OCI-LY1 (cell line): ENCODE data around the gene RC3H2.
"Not testable (repeated sequence)": the region's sequence is repeated elsewhere in the genome, so short reads cannot be mapped to it uniquely, and the experiment has no call there.

ENCODE experiments used
- H2AFZ ChIP-seq: fragments of 200-600 bp; sonication (generic), shearing (Covaris generic); 2 replicates; pipeline ENCODE4 v1.6.0; 2014; ENCODE audit warnings: antibody characterized with exemption, mild to moderate bottlenecking, low read length
- H3F3A ChIP-seq: fragments of 200-600 bp; sonication (generic), shearing (Covaris generic); 2 replicates; pipeline ENCODE4 v1.6.0; 2014; ENCODE audit warnings: mild to moderate bottlenecking, antibody characterized with exemption, low read length, moderate library complexity; ENCODE audit not compliant: insufficient read depth
- H3K27ac ChIP-seq: fragments of 200-600 bp; sonication (generic); 2 replicates; pipeline ENCODE4 v1.5.1; 2014; ENCODE audit warnings: low read length, mixed run types, mild to moderate bottlenecking, low read depth; ENCODE audit not compliant: poor library complexity, severe bottlenecking
- H3K27me3 ChIP-seq: fragments of 200-600 bp; sonication (generic); 2 replicates; pipeline ENCODE4 v1.6.0; 2014; ENCODE audit warnings: antibody characterized with exemption, mild to moderate bottlenecking, low read length, moderate library complexity; ENCODE audit not compliant: insufficient read depth
- H3K36me3 ChIP-seq: fragments of 200-600 bp; sonication (generic); 2 replicates; pipeline ENCODE4 v1.6.1; 2014; ENCODE audit warnings: mild to moderate bottlenecking, antibody characterized with exemption, low read length, moderate library complexity, mixed read lengths; ENCODE audit not compliant: insufficient read depth
- H3K4me1 ChIP-seq: fragments of 200-600 bp; sonication (generic); 2 replicates; pipeline ENCODE4 v1.5.1; 2014; ENCODE audit warnings: mild to moderate bottlenecking, low read length, moderate library complexity; ENCODE audit not compliant: insufficient read depth, severe bottlenecking
- H3K4me2 ChIP-seq: fragments of 200-600 bp; sonication (generic), shearing (Covaris generic); 2 replicates; pipeline ENCODE4 v1.6.1; 2014; ENCODE audit warnings: low read length
- H3K4me3 ChIP-seq: fragments of 200-600 bp; sonication (generic); 2 replicates; pipeline ENCODE4 v1.5.1; 2014; ENCODE audit warnings: low read length, low read depth, mild to moderate bottlenecking, mixed read lengths; ENCODE audit not compliant: poor library complexity, severe bottlenecking
- H3K79me2 ChIP-seq: fragments of 200-600 bp; shearing (Covaris generic); 2 replicates; pipeline ENCODE4 v1.6.1; 2016; ENCODE audit warnings: mixed run types, low read length, mixed read lengths; ENCODE audit not compliant: insufficient read depth
- H3K9ac ChIP-seq: fragments of 200-600 bp; sonication (generic), shearing (Covaris generic); 2 replicates; pipeline ENCODE4 v1.6.1; 2014; ENCODE audit warnings: mild to moderate bottlenecking, low read length, mixed read lengths
- H3K9me2 ChIP-seq: fragments of 200-600 bp; sonication (generic), shearing (Covaris generic); 2 replicates; pipeline ENCODE4 v1.6.1; 2014; ENCODE audit warnings: low read depth, mild to moderate bottlenecking, low read length, mixed read lengths
- H3K9me3 ChIP-seq: fragments of 200-600 bp; shearing (Covaris generic); 2 replicates; pipeline ENCODE4 v1.6.1; 2014; ENCODE audit warnings: low read length, mixed read lengths
- H4K20me1 ChIP-seq: fragments of 200-600 bp; sonication (generic), shearing (Covaris generic); 2 replicates; pipeline ENCODE4 v1.6.0; 2016; ENCODE audit warnings: mild to moderate bottlenecking, low read length; ENCODE audit not compliant: insufficient read depth
- CTCF ChIP-seq: fragments of 200-600 bp; sonication (generic), shearing (Covaris generic); IDR thresholded peaks from 2 replicates; pipeline ENCODE4 v1.5.1; 2017; ENCODE audit warnings: mild to moderate bottlenecking, antibody characterized with exemption, low read length, moderate library complexity, mixed read lengths
- EZH2 ChIP-seq: fragments of 200-600 bp; sonication (generic), shearing (Covaris generic); IDR thresholded peaks from 2 replicates; pipeline ENCODE4 v1.8.0; 2017; ENCODE audit warnings: borderline replicate concordance, mixed run types, mild to moderate bottlenecking, antibody characterized with exemption, low read length, moderate library complexity, mixed read lengths

RC3H2 gene

GRCh38 chr9:122841501-122841900 is 63.7 kb downstream of the RC3H2 start:
- H3K27me3 ChIP-seq, result no peaks in the 10 kb centered on the region; the same call in 1 of the 2 replicates
- no peaks in the 10 kb centered on the region for H3K4me1 ChIP-seq

GRCh38 chr9:122838441-122838840 is 66.7 kb downstream of the RC3H2 start:
- TF ChIP-seq CTCF, result peak; percentile 18; the same call in 1 of the 2 replicates
- H2AFZ ChIP-seq, H3K9ac ChIP-seq, H3K4me1 ChIP-seq, H3K36me3 ChIP-seq, H3K4me3 ChIP-seq, H3K27me3 ChIP-seq, H4K20me1 ChIP-seq, H3K9me2 ChIP-seq, H3F3A ChIP-seq, H3K9me3 ChIP-seq, H3K79me2 ChIP-seq, H3K4me2 ChIP-seq, H3K27ac ChIP-seq: not testable (repeated sequence)

More at GRCh38 chr9:122841501-122841900, 63.7 kb downstream of the RC3H2 start:
- Histone ChIP-seq H3K79me2 (no peaks in the 10 kb centered on the region), H3K36me3 (peaks cover 15% of the 10 kb centered on the region), H3K9me3 (no peaks in the 10 kb centered on the region), H3K9me2 (no peaks in the 10 kb centered on the region), H3K4me3 (no peak overlapping the region), H3F3A (no peaks in the 10 kb centered on the region), H3K4me2 (no peak overlapping the region), H3K27ac (no peak overlapping the region), H2AFZ (no peak overlapping the region), H4K20me1 (no peaks in the 10 kb centered on the region), H3K9ac (no peak overlapping the region)
- TF ChIP-seq EZH2 (no peak), CTCF (no peak)

GRCh38 chr9:122837266-122837850 is 67.8 kb downstream of the RC3H2 start:
- Histone ChIP-seq H3K9me2 (no peaks in the 10 kb centered on the region), H3K4me1 (peaks cover 14% of the 10 kb centered on the region), H4K20me1 (no peaks in the 10 kb centered on the region), H3F3A (no peaks in the 10 kb centered on the region; the same call in 1 of the 2 replicates), H3K27ac (no peak overlapping the region), H3K9ac (no peak overlapping the region), H3K27me3 (no peaks in the 10 kb centered on the region; the same call in 1 of the 2 replicates), H2AFZ (no peak overlapping the region), H3K79me2 (no peaks in the 10 kb centered on the region), H3K4me3 (no peak overlapping the region), H3K36me3 (no peaks in the 10 kb centered on the region), H3K9me3 (no peaks in the 10 kb centered on the region), H3K4me2 (no peak overlapping the region)
- TF ChIP-seq EZH2 (no peak), CTCF (no peak)
